ENCODE results near the gene CEP85L.
A peak's percentile ranks its signal among the peaks of the same experiment; 100 is the strongest.

Gene CEP85L

GRCh38 chr6:118580585-118581419 lies 70.6 kb downstream of the CEP85L start:
- H3K79me2 ChIP-seq (ENCODE audit: insufficient read depth, low read length) = peaks cover 73% of the 10 kb centered on the region
- peak; percentile 67 for TF ChIP-seq CTCF (IDR thresholded peaks at IDR 0.05; ENCODE audit: borderline replicate concordance, extremely low read depth, low read length, poor library complexity, severe bottlenecking)
- no peak for TF ChIP-seq EZH2 (IDR thresholded peaks at IDR 0.05; ENCODE audit: borderline replicate concordance, low read depth, low read length, severe bottlenecking)
- H2AFZ ChIP-seq (ENCODE audit: low read depth, low read length) = no peak overlapping the region
- H3K27me3 ChIP-seq (ENCODE audit: insufficient read depth, low read length, poor library complexity) = no peaks in the 10 kb centered on the region
- no peaks in the 10 kb centered on the region for H3K4me1 ChIP-seq (ENCODE audit: insufficient read depth, low read length)
- peaks cover 48% of the 10 kb centered on the region for H3K9me3 ChIP-seq (ENCODE audit: insufficient read depth, low read length, severe bottlenecking)
- H3K9ac ChIP-seq (ENCODE audit: low read depth, low read length) = no peak overlapping the region
- H4K20me1 ChIP-seq (ENCODE audit: insufficient read depth, low read length) = 0 out of 2 replicates have a peak, but pooled peaks cover 4% of the 10 kb centered on the region
- no peak for DNase-seq
- H3K4me3 ChIP-seq (ENCODE audit: low read depth in 1 of 2, low read length in 2 of 2) = no peak overlapping the region
- peaks cover 48% of the 10 kb centered on the region for H3K36me3 ChIP-seq (ENCODE audit: insufficient read depth, low read length)
- no peak overlapping the region for H3K4me2 ChIP-seq (ENCODE audit: insufficient read depth, low read length)
- peak; percentile 65 for ATAC-seq (ENCODE audit: insufficient read depth, low read depth)
- no peak overlapping the region for H3K27ac ChIP-seq (ENCODE audit: low read length)

DNA sequence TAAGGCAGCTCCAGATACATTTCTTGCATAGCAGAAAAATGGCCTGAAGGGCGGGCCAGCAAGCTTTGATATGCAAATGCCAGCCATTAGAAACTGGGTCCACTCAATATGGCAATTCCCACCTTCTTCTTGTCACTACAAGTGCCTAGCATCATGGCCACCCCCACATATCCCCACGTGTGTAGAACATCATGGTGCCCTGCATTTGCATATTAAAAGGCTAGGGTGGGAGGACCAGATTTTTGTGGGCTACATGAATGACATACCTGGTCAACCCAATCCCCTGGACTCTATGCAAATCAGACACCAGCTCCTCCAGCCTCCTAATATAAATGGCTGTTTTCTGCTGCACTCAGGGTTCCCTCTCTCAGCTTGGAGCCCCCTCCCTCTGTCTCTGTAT lies 71.6 kb downstream of the CEP85L start:
- H3K27me3 ChIP-seq (ENCODE audit: insufficient read depth, low read length, poor library complexity) = no peaks in the 10 kb centered on the region
- H3K9me3 ChIP-seq (ENCODE audit: insufficient read depth, low read length, severe bottlenecking) = peaks cover 57% of the 10 kb centered on the region
- no peak overlapping the region for H3K4me3 ChIP-seq (ENCODE audit: low read depth in 1 of 2, low read length in 2 of 2)
- no peak for TF ChIP-seq CTCF (IDR thresholded peaks at IDR 0.05; ENCODE audit: borderline replicate concordance, extremely low read depth, low read length, poor library complexity, severe bottlenecking)
- TF ChIP-seq EZH2 (IDR thresholded peaks at IDR 0.05; ENCODE audit: borderline replicate concordance, low read depth, low read length, severe bottlenecking) = no peak
- H2AFZ ChIP-seq (ENCODE audit: low read depth, low read length) = no peak overlapping the region
- ATAC-seq (ENCODE audit: insufficient read depth, low read depth) (no peak), DNase-seq (no peak)
- H3K79me2 ChIP-seq (ENCODE audit: insufficient read depth, low read length) = peaks cover 73% of the 10 kb centered on the region
- H3K4me1 ChIP-seq (ENCODE audit: insufficient read depth, low read length) = no peaks in the 10 kb centered on the region
- H3K4me2 ChIP-seq (ENCODE audit: insufficient read depth, low read length) = no peak overlapping the region
- H3K27ac ChIP-seq (ENCODE audit: low read length) = no peak overlapping the region
- H3K36me3 ChIP-seq (ENCODE audit: insufficient read depth, low read length) = peaks cover 52% of the 10 kb centered on the region
- 0 out of 2 replicates have a peak, but pooled peaks cover 4% of the 10 kb centered on the region for H4K20me1 ChIP-seq (ENCODE audit: insufficient read depth, low read length)
- no peak overlapping the region for H3K9ac ChIP-seq (ENCODE audit: low read depth, low read length)

DNA sequence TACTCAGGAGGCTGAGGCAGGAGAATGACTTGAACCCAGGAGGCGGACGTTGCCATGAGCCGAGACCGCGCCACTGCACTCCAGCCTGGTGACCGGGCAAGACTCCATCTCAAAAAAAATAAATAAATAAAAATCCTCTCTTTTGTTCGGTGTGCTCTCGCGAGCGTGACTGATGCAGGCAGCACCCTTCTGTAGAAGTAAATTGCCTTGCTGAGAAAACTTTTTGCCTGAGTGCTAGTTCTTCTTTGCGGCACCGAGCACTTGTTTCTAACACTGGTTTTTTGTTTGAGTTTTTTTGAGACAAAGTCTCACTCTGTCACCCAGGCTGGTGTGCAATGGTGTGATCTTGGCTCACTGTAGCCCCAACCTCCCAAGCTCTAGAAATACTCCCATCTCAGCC lies 72.8 kb downstream of the CEP85L start:
- Histone ChIP-seq H3K4me3 (ENCODE audit: low read depth in 1 of 2, low read length in 2 of 2) (no peak overlapping the region), H3K79me2 (ENCODE audit: insufficient read depth, low read length) (peaks cover 73% of the 10 kb centered on the region), H3K4me1 (ENCODE audit: insufficient read depth, low read length) (no peaks in the 10 kb centered on the region), H4K20me1 (ENCODE audit: insufficient read depth, low read length) (no peaks in the 10 kb centered on the region), H3K27ac (ENCODE audit: low read length) (no peak overlapping the region), H2AFZ (ENCODE audit: low read depth, low read length) (no peak overlapping the region), H3K36me3 (ENCODE audit: insufficient read depth, low read length) (peaks cover 61% of the 10 kb centered on the region), H3K9me3 (ENCODE audit: insufficient read depth, low read length, severe bottlenecking) (peaks cover 69% of the 10 kb centered on the region), H3K27me3 (ENCODE audit: insufficient read depth, low read length, poor library complexity) (no peaks in the 10 kb centered on the region), H3K4me2 (ENCODE audit: insufficient read depth, low read length) (no peak overlapping the region), H3K9ac (ENCODE audit: low read depth, low read length) (no peak overlapping the region)
- TF ChIP-seq CTCF (IDR thresholded peaks at IDR 0.05; ENCODE audit: borderline replicate concordance, extremely low read depth, low read length, poor library complexity, severe bottlenecking) (no peak), EZH2 (IDR thresholded peaks at IDR 0.05; ENCODE audit: borderline replicate concordance, low read depth, low read length, severe bottlenecking) (no peak)
- no peak for DNase-seq
- ATAC-seq (ENCODE audit: insufficient read depth, low read depth) = no peak
